ENCODE data around the gene PA2G4.

Gene PA2G4

DNA sequence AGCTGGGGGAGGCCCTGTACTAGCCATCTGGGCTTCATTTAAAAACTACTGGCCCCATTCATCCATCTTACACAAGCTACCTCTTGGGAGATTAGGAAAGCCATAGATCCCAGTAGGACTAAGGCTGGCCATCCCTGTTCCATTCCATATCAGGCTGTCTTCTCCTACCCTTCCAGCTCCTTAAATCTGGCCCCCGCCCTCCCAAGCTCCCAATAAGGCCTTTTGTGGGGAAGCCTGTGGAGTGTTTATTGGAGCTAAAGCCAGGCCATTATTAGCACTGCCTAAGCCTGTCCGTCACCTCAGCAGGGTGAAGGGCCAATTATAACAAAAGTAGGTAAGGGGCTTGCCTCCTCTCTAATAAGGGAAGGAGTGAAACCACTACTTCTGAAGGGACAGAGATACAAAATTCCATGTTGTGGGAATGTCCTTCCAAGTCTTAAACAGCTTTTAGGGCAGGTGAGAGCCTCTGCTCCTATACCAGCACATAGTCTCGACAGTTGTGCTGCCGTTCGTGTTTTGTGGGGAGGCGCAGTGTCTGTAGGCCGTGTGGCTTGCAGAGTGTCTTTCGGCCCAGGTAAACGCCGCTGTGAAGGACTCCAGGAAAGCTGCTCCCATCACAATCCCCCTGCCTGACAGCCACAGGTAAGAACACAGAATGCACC is 57.5 kb downstream of the PA2G4 start:
- Mint-ChIP-seq H3K9me3 (no peaks in the 10 kb centered on the region), H3K27me3 (no peaks in the 10 kb centered on the region), H3K36me3 (peaks cover 14% of the 10 kb centered on the region), H3K4me3 (peak overlapping the region; percentile 53), H3K4me1 (peaks cover 38% of the 10 kb centered on the region), H3K27ac (peak overlapping the region; percentile 87)

DNA sequence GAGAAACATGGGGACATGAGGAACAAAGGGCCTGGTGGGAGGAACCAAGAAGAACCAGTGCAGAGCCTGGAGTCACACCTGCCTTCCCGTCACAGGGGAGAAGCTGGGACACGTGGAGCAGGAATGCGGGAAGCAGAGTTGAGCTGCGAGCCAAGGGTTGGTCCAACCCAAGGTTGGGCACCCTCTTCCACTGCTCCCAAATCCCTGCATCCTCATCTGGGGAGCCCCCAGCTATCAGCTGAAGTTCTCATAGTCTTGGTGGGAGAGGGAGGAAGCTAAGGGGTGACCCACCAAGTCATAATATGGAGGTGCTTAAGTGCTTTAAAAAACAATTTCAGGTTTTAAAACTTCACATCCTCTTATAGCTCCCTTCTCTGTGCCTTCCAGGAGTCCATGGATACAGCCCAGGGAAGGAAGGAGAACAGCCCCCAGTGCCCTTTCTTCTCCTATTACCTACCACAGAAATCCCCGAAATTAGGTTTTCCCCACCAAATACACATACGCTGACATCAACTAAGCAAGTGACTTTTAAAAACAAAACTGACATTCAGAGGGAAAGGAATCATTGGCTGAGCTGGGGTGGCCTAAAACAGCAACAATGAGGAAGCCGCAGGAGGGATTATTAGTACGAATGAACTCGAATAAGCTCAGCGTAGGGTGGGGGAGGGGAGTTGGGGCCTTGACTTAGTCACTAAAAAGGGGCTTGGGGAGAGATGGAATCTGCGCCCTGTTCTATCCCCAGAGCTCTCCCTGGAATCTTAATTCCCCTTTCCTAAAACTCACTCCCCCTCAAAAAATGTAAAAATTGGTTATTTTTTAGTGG is 58.3 kb downstream of the PA2G4 start:
- Mint-ChIP-seq H3K4me1 (peaks cover 30% of the 10 kb centered on the region), H3K9me3 (no peaks in the 10 kb centered on the region), H3K27me3 (no peaks in the 10 kb centered on the region), H3K36me3 (peaks cover 14% of the 10 kb centered on the region), H3K4me3 (no peak overlapping the region), H3K27ac (peak overlapping the region; percentile 47)
